Measurements from ENCODE around the gene PKP1. TPM values are rescaled to one million over a fixed set of nuclear protein-coding genes. Genes with fewer than 3 reads are reported as not detected.
A peak's percentile ranks its signal among the peaks of the same experiment; 100 is the strongest.

The PKP1 gene
- total and polyA plus RNA-seq, 8 donors = 0.17 to 2.8 (median 0.20) TPM

- ATAC-seq (no peak), DNase-seq (peak in 1 of 4 donors; percentile 54)
- H3K27me3 ChIP-seq = peaks cover 0 to 20% of the 10 kb centered on the region in 2 donors
- no peaks in the 10 kb centered on the region for H3K36me3 ChIP-seq
- H3K9me3 ChIP-seq = no peaks in the 10 kb centered on the region
- intact Hi-C loops (cut with DNase I) = no loop called here
- H3K27ac ChIP-seq = no peak within 1 kb of the TSS
- H3K4me1 ChIP-seq = no peaks in the 10 kb centered on the region
- no peak for TF ChIP-seq CTCF (IDR thresholded peaks at IDR 0.05)
- H3K4me3 ChIP-seq = no peak within 1 kb of the TSS
Observed at GRCh38 chr1:201377611-201378092, 94.3 kb downstream of the PKP1 start, which contains the start of gene TNNT2. TNNT2 (minus strand) TSS chr1:201377680; CDS start chr1:201373254, 4,426 bp downstream.

- intact Hi-C loops (cut with DNase I) = no loop called here
Observed at GRCh38 chr1:201378804-201379203, 95.5 kb downstream of the PKP1 start.

GRCh38 chr1:201379733-201380242, 96.5 kb downstream of the PKP1 start:
- no peak for DNase-seq
- intact Hi-C loops (cut with DNase I) = no loop called here
- ATAC-seq = no peak

More at GRCh38 chr1:201378804-201379203, 95.5 kb downstream of the PKP1 start:
- Histone ChIP-seq H3K36me3 (no peaks in the 10 kb centered on the region), H3K27ac (no peak overlapping the region), H3K4me1 (no peaks in the 10 kb centered on the region), H3K4me3 (no peak overlapping the region), H3K27me3 (peaks cover 0 to 20% of the 10 kb centered on the region in 2 donors), H3K9me3 (no peaks in the 10 kb centered on the region)
- no peak for TF ChIP-seq CTCF (IDR thresholded peaks at IDR 0.05)
- DNase-seq = no peak
- no peak for ATAC-seq

DNA sequence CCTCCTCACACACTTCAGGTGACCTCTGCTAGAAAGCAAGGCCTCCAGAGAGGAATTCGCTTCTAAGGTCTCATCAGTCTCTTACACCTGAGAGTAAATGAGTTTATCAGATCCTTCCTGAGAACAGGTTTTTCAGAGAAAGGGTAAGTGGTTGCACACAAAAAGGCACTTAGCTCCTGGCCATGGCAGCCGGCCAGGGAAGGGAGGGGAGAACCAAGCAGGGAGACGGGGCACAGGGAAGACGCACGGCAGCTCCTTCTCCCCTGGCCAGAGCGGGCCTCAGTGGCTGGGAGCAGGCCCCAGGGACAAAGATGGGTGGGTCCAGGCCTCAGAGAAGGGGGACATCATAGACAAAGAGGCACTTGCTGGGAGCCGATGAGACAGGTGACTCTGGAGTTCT, 97.8 kb downstream of the PKP1 start:
- no peaks in the 10 kb centered on the region for H3K4me1 ChIP-seq
- ATAC-seq (peak; percentile 70), DNase-seq (peak in 3 of 4 donors; percentile 74 to 87 (median 87))
- H3K9me3 ChIP-seq = no peaks in the 10 kb centered on the region
- H3K4me3 ChIP-seq = no peak overlapping the region
- no peak overlapping the region for H3K27ac ChIP-seq
- intact Hi-C loops (cut with DNase I) = no loop called here
- TF ChIP-seq CTCF (IDR thresholded peaks at IDR 0.05) = no peak
- H3K27me3 ChIP-seq = peaks cover 0 to 8% of the 10 kb centered on the region in 2 donors
- H3K36me3 ChIP-seq = no peaks in the 10 kb centered on the region

More at GRCh38 chr1:201379733-201380242, 96.5 kb downstream of the PKP1 start:
- Histone ChIP-seq H3K9me3 (no peaks in the 10 kb centered on the region), H3K36me3 (no peaks in the 10 kb centered on the region), H3K27me3 (peaks cover 0 to 19% of the 10 kb centered on the region in 2 donors), H3K4me1 (no peaks in the 10 kb centered on the region), H3K4me3 (no peak overlapping the region), H3K27ac (no peak overlapping the region)
- no peak for TF ChIP-seq CTCF (IDR thresholded peaks at IDR 0.05)

Other genes starting within 250 kb of the PKP1 start
- gene CACNA1S, start 171.1 kb upstream of the PKP1 start, total RNA-seq = under 1 TPM in 1 of 2 donors, not detected in 1; 0.12 TPM
- gene CACNA1S, start 171.1 kb upstream of the PKP1 start, polyA plus RNA-seq (ENCODE audit: insufficient read length in 6 of 6) = under 1 TPM; 0.10 to 0.17 (median 0.12) TPM
- gene ASCL5, start 156.3 kb upstream of the PKP1 start, total RNA-seq = 1 to 10 TPM in 1 of 2 donors, under 1 TPM in 1; 0.21 to 1.0 TPM
- gene ASCL5, start 156.3 kb upstream of the PKP1 start, polyA plus RNA-seq (ENCODE audit: insufficient read length in 6 of 6) = under 1 TPM; 0.23 to 0.73 (median 0.58) TPM
- 10 to 100 TPM; 64.0 to 74.3 TPM for gene TMEM9, start 129.0 kb upstream of the PKP1 start, total RNA-seq
- gene TMEM9, start 129.0 kb upstream of the PKP1 start, polyA plus RNA-seq (ENCODE audit: insufficient read length in 6 of 6) = 100 to 1,000 TPM; 131 to 148 (median 135) TPM
- 1 to 10 TPM in 1 of 2 donors, under 1 TPM in 1; 0.97 to 3.0 TPM for gene IGFN1, start 92.7 kb upstream of the PKP1 start, total RNA-seq
- 1 to 10 TPM in 2 of 6 donors, under 1 TPM in 4; 0.60 to 1.5 (median 0.82) TPM for gene IGFN1, start 92.7 kb upstream of the PKP1 start, polyA plus RNA-seq (ENCODE audit: insufficient read length in 6 of 6)
- gene TNNT2, start 94.2 kb downstream of the PKP1 start, total RNA-seq = 1 to 10 TPM; 5.0 to 6.5 TPM
- 1 to 10 TPM; 3.2 to 5.8 (median 4.7) TPM for gene TNNT2, start 94.2 kb downstream of the PKP1 start, polyA plus RNA-seq (ENCODE audit: insufficient read length in 6 of 6)
- 10 to 100 TPM; 20.1 to 37.6 TPM for gene LAD1, start 115.8 kb downstream of the PKP1 start, total RNA-seq
- 10 to 100 TPM; 11.5 to 12.6 (median 11.8) TPM for gene LAD1, start 115.8 kb downstream of the PKP1 start, polyA plus RNA-seq (ENCODE audit: insufficient read length in 6 of 6)
- gene TNNI1, start 138.2 kb downstream of the PKP1 start, total RNA-seq = under 1 TPM in 1 of 2 donors, not detected in 1; 0.38 TPM
- gene TNNI1, start 138.2 kb downstream of the PKP1 start, polyA plus RNA-seq (ENCODE audit: insufficient read length in 6 of 6) = under 1 TPM; 0.34 to 0.87 (median 0.61) TPM
- gene PHLDA3, start 185.7 kb downstream of the PKP1 start, total RNA-seq = 10 to 100 TPM; 46.8 to 82.7 TPM
- gene PHLDA3, start 185.7 kb downstream of the PKP1 start, polyA plus RNA-seq (ENCODE audit: insufficient read length in 6 of 6) = 10 to 100 TPM; 11.1 to 20.4 (median 14.8) TPM
- gene CSRP1, start 223.6 kb downstream of the PKP1 start, total RNA-seq = 100 to 1,000 TPM; 216 to 235 TPM
- gene CSRP1, start 223.6 kb downstream of the PKP1 start, polyA plus RNA-seq (ENCODE audit: insufficient read length in 6 of 6) = 100 to 1,000 TPM; 215 to 360 (median 264) TPM

All from left lung (tissue), 10 donors.